RWPE2 (cell line): ENCODE measurements around the gene MYL5.

Source experiments
- ATAC-seq: fragments of 200-7000 bp; cut with Tn5 transposase; 3 replicates; pipeline ENCODE4 v1.9.1; 2021; ENCODE audit warnings: low read depth
- DNase-seq: peaks from one replicate; pipeline ENCODE4 v3.0.0-alpha.2; 2020; ENCODE audit warnings: low spot score
- H3K27ac ChIP-seq: fragments of 450-650 bp; 2 replicates; pipeline ENCODE4 v1.5.1; 2017; ENCODE audit warnings: mild to moderate bottlenecking; ENCODE audit not compliant: poor library complexity, severe bottlenecking
- H3K27me3 ChIP-seq: fragments of 250-450 bp; sonication (Bioruptor Pico); 2 replicates; pipeline ENCODE4 v1.5.1; 2021; ENCODE audit warnings: mild to moderate bottlenecking, moderate library complexity; ENCODE audit not compliant: insufficient read depth, poor library complexity, severe bottlenecking
- H3K36me3 ChIP-seq: fragments of 250-450 bp; sonication (Bioruptor Pico); 2 replicates; pipeline ENCODE4 v1.5.1; 2020; ENCODE audit warnings: low read depth, mild to moderate bottlenecking, moderate library complexity
- H3K4me1 ChIP-seq: fragments of 250-450 bp; sonication (Bioruptor Pico); 2 replicates; pipeline ENCODE4 v1.5.1; 2021; ENCODE audit warnings: mild to moderate bottlenecking, moderate library complexity; ENCODE audit not compliant: insufficient read depth, poor library complexity, severe bottlenecking
- H3K4me3 ChIP-seq: fragments of 250-450 bp; sonication (Bioruptor Pico); 2 replicates; pipeline ENCODE4 v1.5.1; 2021; ENCODE audit warnings: mild to moderate bottlenecking, moderate library complexity; ENCODE audit not compliant: severe bottlenecking
- H3K9me3 ChIP-seq: fragments of 250-450 bp; sonication (Bioruptor Pico); 2 replicates; pipeline ENCODE4 v1.5.1; 2021; ENCODE audit warnings: mild to moderate bottlenecking, moderate library complexity; ENCODE audit not compliant: severe bottlenecking
- TF ChIP-seq, protein P1 (sequence below): fragments of 450-650 bp; IDR thresholded peaks from one replicate; pipeline ENCODE4 v1.5.1; 2017; ENCODE audit warnings: mild to moderate bottlenecking, moderate library complexity; ENCODE audit not compliant: poor library complexity, severe bottlenecking

Gene MYL5

DNA sequence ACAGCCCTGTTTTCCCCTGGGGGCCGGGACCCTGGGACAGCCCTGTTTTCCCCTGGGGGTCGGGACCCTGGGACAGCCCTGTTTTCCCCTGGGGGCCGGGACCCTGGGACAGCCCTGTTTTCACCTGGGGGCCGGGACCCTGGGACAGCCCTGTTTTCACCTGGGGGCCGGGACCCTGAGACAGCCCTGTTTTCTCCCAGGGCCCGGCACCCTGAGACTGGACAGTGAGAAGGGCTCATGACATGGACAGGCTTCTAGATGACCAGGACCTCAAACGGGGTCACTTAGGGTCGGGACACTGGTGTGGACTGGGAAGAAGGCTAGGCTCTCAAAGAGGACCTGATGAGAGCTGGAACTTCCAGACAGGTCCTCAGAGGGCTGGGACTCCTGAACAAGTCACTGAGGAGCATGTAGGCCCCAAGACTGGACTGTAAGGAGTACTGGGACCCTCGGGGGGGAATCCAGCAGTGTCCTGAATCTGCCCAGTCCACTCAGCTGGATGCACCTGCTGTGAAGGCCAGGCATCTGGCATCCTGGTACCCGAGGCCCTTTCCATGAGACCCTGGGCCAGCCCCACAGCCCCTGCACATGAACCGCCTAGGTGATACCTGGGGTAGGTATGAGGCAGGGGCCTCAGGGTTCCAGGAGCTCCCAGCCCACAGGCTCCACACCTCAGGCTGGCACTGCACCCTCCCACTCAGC is 33.7 kb downstream of the MYL5 start:
- no peaks in the 10 kb centered on the region for H3K27me3 ChIP-seq
- TF ChIP-seq, protein P1, sequence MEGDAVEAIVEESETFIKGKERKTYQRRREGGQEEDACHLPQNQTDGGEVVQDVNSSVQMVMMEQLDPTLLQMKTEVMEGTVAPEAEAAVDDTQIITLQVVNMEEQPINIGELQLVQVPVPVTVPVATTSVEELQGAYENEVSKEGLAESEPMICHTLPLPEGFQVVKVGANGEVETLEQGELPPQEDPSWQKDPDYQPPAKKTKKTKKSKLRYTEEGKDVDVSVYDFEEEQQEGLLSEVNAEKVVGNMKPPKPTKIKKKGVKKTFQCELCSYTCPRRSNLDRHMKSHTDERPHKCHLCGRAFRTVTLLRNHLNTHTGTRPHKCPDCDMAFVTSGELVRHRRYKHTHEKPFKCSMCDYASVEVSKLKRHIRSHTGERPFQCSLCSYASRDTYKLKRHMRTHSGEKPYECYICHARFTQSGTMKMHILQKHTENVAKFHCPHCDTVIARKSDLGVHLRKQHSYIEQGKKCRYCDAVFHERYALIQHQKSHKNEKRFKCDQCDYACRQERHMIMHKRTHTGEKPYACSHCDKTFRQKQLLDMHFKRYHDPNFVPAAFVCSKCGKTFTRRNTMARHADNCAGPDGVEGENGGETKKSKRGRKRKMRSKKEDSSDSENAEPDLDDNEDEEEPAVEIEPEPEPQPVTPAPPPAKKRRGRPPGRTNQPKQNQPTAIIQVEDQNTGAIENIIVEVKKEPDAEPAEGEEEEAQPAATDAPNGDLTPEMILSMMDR, result no peak
- no peak overlapping the region for H3K4me3 ChIP-seq
- no peaks in the 10 kb centered on the region for H3K9me3 ChIP-seq
- peaks cover 19% of the 10 kb centered on the region for H3K36me3 ChIP-seq
- H3K27ac ChIP-seq, result no peak overlapping the region
- DNase-seq (peak; percentile 46), ATAC-seq (no peak)
- H3K4me1 ChIP-seq, result no peaks in the 10 kb centered on the region

DNA sequence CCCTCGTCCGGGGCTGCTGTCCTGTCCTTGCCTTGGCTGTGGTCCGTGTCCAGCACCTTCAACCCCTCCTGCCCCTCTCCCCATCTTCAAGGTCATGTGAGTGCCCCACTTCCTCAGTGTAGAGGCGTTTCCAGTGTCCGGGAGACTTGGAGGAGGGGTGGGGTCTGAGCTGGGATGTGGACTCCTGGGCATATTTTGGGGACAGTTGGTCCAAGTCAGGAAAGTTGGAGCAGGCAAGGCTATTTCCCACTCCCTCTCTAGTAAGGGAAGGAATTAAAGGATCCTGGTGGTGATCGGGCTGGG is 34.2 kb downstream of the MYL5 start:
- DNase-seq, result no peak
- TF ChIP-seq, protein P1, result no peak
- H3K36me3 ChIP-seq, result peaks cover 19% of the 10 kb centered on the region
- no peaks in the 10 kb centered on the region for H3K9me3 ChIP-seq
- no peak overlapping the region for H3K27ac ChIP-seq
- no peaks in the 10 kb centered on the region for H3K4me1 ChIP-seq
- no peak overlapping the region for H3K4me3 ChIP-seq
- ATAC-seq, result no peak
- H3K27me3 ChIP-seq, result no peaks in the 10 kb centered on the region

- ATAC-seq, result no peak
- Histone ChIP-seq H3K27ac (no peak overlapping the region), H3K4me3 (no peak overlapping the region), H3K9me3 (no peaks in the 10 kb centered on the region), H3K27me3 (no peaks in the 10 kb centered on the region), H3K36me3 (peaks cover 19% of the 10 kb centered on the region), H3K4me1 (no peaks in the 10 kb centered on the region)
- TF ChIP-seq, protein P1, result no peak
- no peak for DNase-seq
Observed at GRCh38 chr4:709348-709747, 35.0 kb downstream of the MYL5 start.

DNA sequence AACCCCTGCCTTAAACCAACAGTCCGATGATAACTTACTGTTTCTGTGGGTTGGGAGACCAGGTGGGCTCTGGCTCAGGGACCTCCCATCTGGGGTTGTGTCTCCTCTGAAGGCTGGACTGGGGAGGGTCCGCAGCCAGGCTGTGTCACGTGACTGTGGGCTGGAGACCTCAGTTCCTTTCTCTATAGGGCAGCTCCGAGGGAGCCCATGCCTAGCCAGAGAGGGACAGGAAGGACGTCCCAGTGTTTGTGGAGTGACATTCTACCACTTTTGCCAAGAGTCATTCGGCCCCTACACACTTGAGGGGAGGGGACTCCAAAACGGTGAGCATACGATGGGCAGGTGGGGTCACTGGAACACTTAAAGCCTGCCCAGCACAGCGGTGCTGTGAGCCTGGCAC is 35.8 kb downstream of the MYL5 start:
- H3K4me1 ChIP-seq, result no peaks in the 10 kb centered on the region
- ATAC-seq, result no peak
- TF ChIP-seq, protein P1, result no peak
- H3K4me3 ChIP-seq, result no peak overlapping the region
- peak; percentile 49 for DNase-seq
- no peak overlapping the region for H3K27ac ChIP-seq
- H3K36me3 ChIP-seq, result peaks cover 19% of the 10 kb centered on the region
- no peaks in the 10 kb centered on the region for H3K9me3 ChIP-seq
- no peaks in the 10 kb centered on the region for H3K27me3 ChIP-seq

DNA sequence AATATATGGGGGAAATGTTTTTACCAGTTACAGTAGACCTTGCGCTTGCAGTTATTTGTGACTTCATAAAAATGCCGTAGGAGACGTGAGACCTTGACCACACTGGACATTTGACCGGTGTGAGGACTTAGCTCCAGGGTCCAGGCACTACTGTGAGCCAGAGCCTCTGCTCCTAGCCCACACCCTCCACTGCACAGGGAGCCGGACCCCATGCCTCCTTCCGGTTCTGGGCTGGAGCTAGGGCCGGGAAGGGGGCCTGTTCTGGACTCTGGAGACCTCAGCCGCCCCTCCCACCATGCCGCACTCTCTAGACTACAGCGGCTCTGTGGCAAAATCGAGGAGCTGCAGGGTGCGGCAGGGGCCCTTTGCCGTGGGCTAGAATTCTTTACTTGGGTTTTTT is 36.6 kb downstream of the MYL5 start:
- no peak for ATAC-seq
- Histone ChIP-seq H3K27me3 (no peaks in the 10 kb centered on the region), H3K27ac (no peak overlapping the region), H3K4me3 (no peak overlapping the region), H3K4me1 (no peaks in the 10 kb centered on the region), H3K9me3 (no peaks in the 10 kb centered on the region), H3K36me3 (peaks cover 19% of the 10 kb centered on the region)
- peak; percentile 31 for DNase-seq
- TF ChIP-seq, protein P1, result no peak
